Right lobe of liver (tissue), 6 donors: ENCODE results near the gene CPM. TPM values are rescaled to one million over a fixed set of nuclear protein-coding genes. Genes with fewer than 3 reads are reported as not detected.

ENCODE experiments used
- ATAC-seq, 4 donors: fragments of 200-7000 bp; cut with Tn5 transposase; one replicate each; pipeline ENCODE4 v1.9.1; 2020; ENCODE audit warnings: mild to moderate bottlenecking in 4 of 4, moderate library complexity in 4 of 4
- DNase-seq, 3 donors: peaks; one replicate each; pipeline ENCODE4 v3.0.0-alpha.2; 2020
- H3K27ac ChIP-seq, 3 donors: fragments of 200-600 bp; one replicate each; pipeline ENCODE4 v1.8.0; 2022
- H3K27me3 ChIP-seq, 2 donors: fragments of 200-600 bp; one replicate each; pipeline ENCODE4 v1.8.0; 2022
- H3K36me3 ChIP-seq, 4 donors: fragments of 200-600 bp; sonication (generic) in 1 of 4; one replicate each; pipeline versions ENCODE4 v1.5.1 to v1.8.0; 2017 to 2022; ENCODE audit warnings: control low read depth in 1 of 4
- H3K4me1 ChIP-seq, 4 donors: fragments of 200-600 bp; sonication (generic) in 1 of 4; one replicate each; pipeline versions ENCODE4 v1.5.1 to v1.8.0; 2017 to 2022; ENCODE audit warnings: control low read depth in 1 of 4
- H3K4me3 ChIP-seq, 3 donors: fragments of 200-600 bp; one replicate each; pipeline ENCODE4 v1.8.0; 2022
- H3K9me3 ChIP-seq, 4 donors: fragments of 200-600 bp; sonication (generic) in 1 of 4; one replicate each; pipeline versions ENCODE4 v1.5.1 to v1.8.0; 2017 to 2022; ENCODE audit warnings: control low read depth in 1 of 4
- CTCF ChIP-seq, 4 donors: fragments of 200-600 bp in 3 of 4; fragments of 450-650 bp in 1 of 4; IDR thresholded peaks; one replicate each; pipeline versions ENCODE4 v1.5.1 to v1.8.0; 2016 to 2022; ENCODE audit warnings: antibody characterized with exemption in 4 of 4, mild to moderate bottlenecking in 2 of 4
- POLR2A ChIP-seq: fragments of 450-650 bp; IDR thresholded peaks from one replicate; pipeline ENCODE4 v1.6.1; 2017; ENCODE audit warnings: antibody characterized with exemption, mild to moderate bottlenecking
- WGBS: methylation state at CpG from one replicate; pipeline ENCODE4 v1.1.6; 2018; ENCODE audit warnings: low coverage, low lambda C conversion rate; ENCODE audit not compliant: insufficient coverage; ENCODE audit errors: missing lambda C conversion rate; 5-methylcytosine and 5-hydroxymethylcytosine counted together
- intact Hi-C, 2 donors: fragments of 100-400 bp; cut with DNase I; formaldehyde crosslinking; loops; one replicate each; pipeline versions ENCODE4 v1.11.2 to v1.14.1; 2022
- total RNA-seq, 6 experiments: library from RNA; depleted of rRNA in 2 of 6; stranded (reverse); fragments of >200 nt in 2 of 6; fragmentation: NEBNext Ultra II Directional in 3 of 6; extraction: Animal tissue kit (Norgen Biotek cat#: 25700) in 3 of 6; gene quantifications; one replicate each; pipeline versions ENCODE4 v1.1.0 to v1.2.4, GENCODE V29; 2016 to 2023
- donor health status: DM: no; HTN: yes; CAD: no.
- donor health status: DM: no; HTN: no; CAD: no.
- donor health status: DM: no; HTN: no; CAD: no.
- donor health status: DM: no; HTN: yes; CAD: no.
- donor health status: DM: no; HTN: yes; CAD: no.

CPM gene
- total RNA-seq, 6 experiments from 2014 or later: 34.6 to 91.6 (median 50.0) TPM

DNA sequence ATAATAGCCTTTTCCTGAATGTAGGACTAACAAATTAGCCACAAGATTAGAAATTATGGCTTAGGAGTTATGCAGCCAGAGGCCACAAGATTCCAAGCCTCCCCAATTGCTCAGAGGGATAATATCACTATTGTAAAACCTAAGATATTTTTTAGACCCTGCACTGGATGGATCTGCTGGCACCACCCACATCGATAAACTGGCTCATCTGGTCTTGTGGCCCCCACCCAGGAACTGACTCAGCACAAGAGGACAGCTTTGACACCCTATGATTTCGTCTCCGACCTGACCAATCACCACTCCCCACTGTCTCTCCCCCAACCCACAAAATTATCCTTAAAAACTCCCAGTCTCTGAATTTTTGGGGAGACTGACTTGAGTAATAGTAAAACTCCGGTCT is 54.7 kb downstream of the CPM start:
- Histone ChIP-seq H3K27me3 (no peaks in the 10 kb centered on the region), H3K36me3 (peaks cover 0 to 3% (median 0%) of the 10 kb centered on the region in 4 donors), H3K4me3 (no peak overlapping the region), H3K4me1 (no peaks in the 10 kb centered on the region), H3K9me3 (no peaks in the 10 kb centered on the region), H3K27ac (no peak overlapping the region)
- WGBS: 90% methylated on average over 3 of the region's 4 CpGs
- intact Hi-C loops: no loop called here
- no peak for TF ChIP-seq POLR2A
- no peak for TF ChIP-seq CTCF (IDR thresholded peaks at IDR 0.05)
- ATAC-seq (no peak), DNase-seq (no peak)

DNA sequence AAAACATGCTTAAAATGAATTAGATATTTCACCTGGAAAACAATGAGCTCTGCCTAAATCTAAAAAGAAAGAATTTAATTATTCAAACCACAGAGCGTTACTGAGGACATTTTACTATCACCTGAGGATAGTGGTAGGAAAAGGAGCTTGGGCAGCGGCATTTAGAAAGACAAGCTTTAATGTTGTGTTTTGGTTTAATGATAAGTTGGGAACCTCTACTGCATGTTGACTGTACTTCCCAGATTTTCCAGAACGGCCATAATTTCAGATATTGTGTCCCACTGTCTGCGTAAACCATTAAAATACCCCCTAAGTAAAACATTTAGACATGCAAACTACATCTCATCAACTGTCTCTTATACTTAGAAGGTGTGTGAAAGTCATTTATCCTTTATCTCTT is 55.4 kb downstream of the CPM start:
- DNase-seq (no peak), ATAC-seq (no peak)
- H3K27me3 ChIP-seq: no peaks in the 10 kb centered on the region
- TF ChIP-seq POLR2A (no peak), CTCF (IDR thresholded peaks at IDR 0.05) (no peak)
- WGBS: 97% methylated on average over 4 of the region's 4 CpGs
- H3K4me3 ChIP-seq: no peak overlapping the region
- intact Hi-C loops: no loop called here
- no peaks in the 10 kb centered on the region for H3K4me1 ChIP-seq
- H3K9me3 ChIP-seq: no peaks in the 10 kb centered on the region
- H3K27ac ChIP-seq: no peak overlapping the region
- H3K36me3 ChIP-seq: peaks cover 0 to 3% (median 0%) of the 10 kb centered on the region in 4 donors

DNA sequence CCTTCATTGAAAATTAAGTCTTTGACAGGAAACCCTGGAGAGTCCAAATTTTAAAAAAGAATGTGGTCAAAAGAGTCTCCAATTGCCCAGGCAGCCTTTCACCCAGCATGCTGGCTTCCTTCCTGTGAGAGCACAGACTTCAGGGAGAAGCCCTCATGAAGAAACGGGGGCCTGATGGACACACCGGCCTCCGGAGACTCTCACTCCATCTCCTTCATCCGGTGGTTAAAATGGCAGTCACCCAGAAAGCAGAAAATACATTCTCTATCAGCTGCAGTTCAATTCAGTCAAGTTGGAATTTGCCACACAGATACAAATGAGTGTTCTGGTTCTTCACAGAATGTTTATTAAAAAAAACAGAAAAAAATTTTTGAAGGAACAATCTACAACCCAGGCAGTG is 56.5 kb downstream of the CPM start:
- 31% methylated on average over 4 of the region's 4 CpGs for WGBS
- Histone ChIP-seq H3K36me3 (peaks cover 0 to 5% (median 4%) of the 10 kb centered on the region in 4 donors), H3K9me3 (no peaks in the 10 kb centered on the region), H3K4me3 (no peak overlapping the region), H3K27ac (no peak overlapping the region), H3K4me1 (no peaks in the 10 kb centered on the region), H3K27me3 (no peaks in the 10 kb centered on the region)
- DNase-seq (no peak), ATAC-seq (no peak)
- intact Hi-C loops: no loop called here
- no peak for TF ChIP-seq CTCF (IDR thresholded peaks at IDR 0.05)
- no peak for TF ChIP-seq POLR2A

DNA sequence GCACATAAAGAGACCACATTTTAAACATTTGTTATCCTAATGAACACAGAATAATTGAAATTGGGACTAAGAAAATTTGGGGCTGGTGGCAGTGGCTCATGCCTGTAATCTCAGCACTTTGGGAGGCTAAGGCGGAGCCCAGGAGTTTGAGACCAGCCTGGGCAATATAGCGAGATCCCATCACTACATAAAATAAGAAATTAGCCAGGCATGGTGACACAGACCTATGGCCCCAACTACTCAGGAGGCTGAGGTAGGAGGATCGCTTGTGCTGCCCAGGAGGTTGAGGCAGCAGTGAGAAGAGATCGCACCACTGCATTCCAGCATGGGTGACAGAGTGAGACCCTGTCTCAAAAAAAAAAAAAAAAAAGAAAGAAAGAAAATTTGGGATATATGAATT is 59.7 kb downstream of the CPM start:
- Histone ChIP-seq H3K27me3 (no peaks in the 10 kb centered on the region), H3K36me3 (peaks cover 0 to 34% (median 16%) of the 10 kb centered on the region in 4 donors), H3K4me3 (no peak overlapping the region), H3K4me1 (no peaks in the 10 kb centered on the region), H3K9me3 (no peaks in the 10 kb centered on the region), H3K27ac (no peak overlapping the region)
- 100% methylated on average over 1 of the region's 4 CpGs for WGBS
- ATAC-seq (no peak), DNase-seq (no peak)
- intact Hi-C loops: no loop called here
- TF ChIP-seq POLR2A (no peak), CTCF (IDR thresholded peaks at IDR 0.05) (no peak)

DNA sequence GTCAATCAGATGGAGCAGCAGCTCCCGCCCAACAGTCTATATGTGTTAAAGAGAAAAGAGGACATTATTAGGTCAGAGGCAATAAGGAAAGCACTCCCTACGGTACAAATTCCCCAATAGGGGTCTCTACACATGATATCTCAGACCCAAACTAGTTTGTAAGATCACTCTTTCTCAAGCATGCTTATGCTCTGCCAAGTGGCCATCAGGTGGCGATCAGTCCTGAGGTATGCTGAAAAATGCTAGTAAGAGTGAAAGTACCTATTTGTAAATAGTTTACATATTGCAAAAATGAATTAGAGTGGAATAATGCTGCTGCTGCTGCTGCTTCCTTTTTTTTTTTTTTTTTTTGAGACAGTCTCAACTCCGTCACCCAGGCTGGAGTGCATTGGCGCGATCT is 61.0 kb downstream of the CPM start:
- no peak for DNase-seq
- H3K4me1 ChIP-seq: no peaks in the 10 kb centered on the region
- no peak overlapping the region for H3K4me3 ChIP-seq
- no peaks in the 10 kb centered on the region for H3K9me3 ChIP-seq
- H3K36me3 ChIP-seq: peaks cover 0 to 37% (median 16%) of the 10 kb centered on the region in 4 donors
- no peak overlapping the region for H3K27ac ChIP-seq
- 67% methylated on average over 6 of the region's 6 CpGs for WGBS
- ATAC-seq: peak in 2 of 4 donors; percentile 28 to 32
- no peaks in the 10 kb centered on the region for H3K27me3 ChIP-seq
- intact Hi-C loops: no loop called here
- TF ChIP-seq POLR2A (no peak), CTCF (IDR thresholded peaks at IDR 0.05) (peak in 3 of 4 donors; percentile 13 to 23 (median 17))
